Endothelial cell of umbilical vein (primary cell): Measurements from ENCODE around the gene DGKB. TPM values are rescaled to one million over a fixed set of nuclear protein-coding genes. Genes with fewer than 3 reads are reported as not detected.

Experiments used
- BruUV-seq: library from RNA; stranded (reverse); fragments of 400-500 nt; replicated peaks from 2 replicates; lab custom pipeline; 2021; lab: Mats Ljungman, UMichigan
- CTCF ChIA-PET: fragments of 300-600, 350-600 bp; sonication (Branson Sonifier 250); formaldehyde crosslinking; loops from one replicate; lab custom pipeline; 2021; ENCODE audit warnings: antibody characterized with exemption, inconsistent platforms; lab: Charles Lee
- POLR2A ChIA-PET: fragments of 300-600, 350-600 bp; sonication (Branson Sonifier 250); formaldehyde crosslinking; loops from one replicate; lab custom pipeline; 2021; ENCODE audit warnings: antibody characterized with exemption, inconsistent platforms; lab: Charles Lee
- DNase-seq: peaks from one replicate; pipeline ENCODE4 v3.0.0-alpha.2; 2011; ENCODE audit warnings: low read depth, low spot score
- FAIRE-seq: peaks from 2 replicates; lab custom pipeline; 2011; peaks lifted over from hg19 to GRCh38; lab: Jason Lieb, UNC
- H2AFZ ChIP-seq: 2 replicates; pipeline ENCODE4 v1.6.0; 2012; ENCODE audit warnings: low read depth, low read length, control low read depth, inconsistent platforms
- H3K27ac ChIP-seq: 2 replicates; pipeline ENCODE4 v1.5.1; 2011; ENCODE audit warnings: low read depth, mild to moderate bottlenecking, control low read depth, low read length, moderate library complexity; ENCODE audit not compliant: insufficient read depth
- H3K27me3 ChIP-seq, 2 experiments: 2 replicates each; pipeline versions ENCODE4 v1.6.0 to v1.6.1; 2011; ENCODE audit warnings: low read length in 2 of 2, mixed read lengths in 1 of 2; ENCODE audit not compliant: control insufficient read depth in 2 of 2, insufficient read depth in 2 of 2
- H3K36me3 ChIP-seq, 2 experiments: 2 replicates in 1 of 2; 3 replicates in 1 of 2; pipeline ENCODE4 v1.5.1; 2011; ENCODE audit warnings: low read length in 2 of 2, mild to moderate bottlenecking in 1 of 2, moderate library complexity in 1 of 2; ENCODE audit not compliant: control insufficient read depth in 2 of 2, insufficient read depth in 2 of 2; ENCODE audit errors: extremely low read depth in 1 of 2
- H3K4me1 ChIP-seq: 3 replicates; pipeline ENCODE4 v1.5.1; 2011; ENCODE audit warnings: mild to moderate bottlenecking, low read length; ENCODE audit not compliant: control insufficient read depth, insufficient read depth; ENCODE audit errors: extremely low read depth
- H3K4me2 ChIP-seq: 2 replicates; pipeline ENCODE4 v1.6.1; 2011; ENCODE audit warnings: low read length, control low read depth, mixed read lengths; ENCODE audit not compliant: insufficient read depth
- H3K4me3 ChIP-seq, 3 experiments: fragments of 200-600 bp in 1 of 3; sonication (generic), shearing (Covaris generic) in 1 of 3; replicated peaks in 1 of 3; 2 replicates each; pipeline ENCODE4 v1.5.1; 2011 to 2016; ENCODE audit warnings: control low read depth in 3 of 3, low read length in 3 of 3, mild to moderate bottlenecking in 2 of 3, inconsistent platforms in 1 of 3, low read depth in 1 of 3, moderate library complexity in 1 of 3; ENCODE audit not compliant: insufficient read depth in 1 of 3
- H3K79me2 ChIP-seq: 2 replicates; pipeline ENCODE4 v1.6.0; 2012; ENCODE audit warnings: low read length, inconsistent platforms; ENCODE audit not compliant: control insufficient read depth, insufficient read depth
- H3K9ac ChIP-seq: replicated peaks from 2 replicates; pipeline ENCODE3; 2011; ENCODE audit warnings: low read length, control low read depth; ENCODE audit not compliant: insufficient read depth; ENCODE audit errors: extremely low read depth
- H3K9me1 ChIP-seq: replicated peaks from 3 replicates; pipeline ENCODE4 v1.6.0; 2011; ENCODE audit warnings: mild to moderate bottlenecking, low read length; ENCODE audit not compliant: control insufficient read depth, insufficient read depth; ENCODE audit errors: extremely low read depth
- H3K9me3 ChIP-seq: replicated peaks from 2 replicates; pipeline ENCODE4 v1.5.1; 2012; ENCODE audit warnings: low read length, inconsistent platforms; ENCODE audit not compliant: control insufficient read depth, insufficient read depth
- H4K20me1 ChIP-seq: replicated peaks from 2 replicates; pipeline ENCODE3; 2011; ENCODE audit warnings: mild to moderate bottlenecking, low read length; ENCODE audit not compliant: control insufficient read depth, insufficient read depth; ENCODE audit errors: extremely low read depth
- CTCF ChIP-seq, 2 donors: IDR thresholded peaks; 1 replicate in 1 of 2; 2 replicates in 1 of 2; pipeline ENCODE4 v1.5.1; 2011; ENCODE audit warnings: low read length in 2 of 2, mild to moderate bottlenecking in 2 of 2, moderate library complexity in 2 of 2, control low read depth in 1 of 2, inconsistent platforms in 1 of 2, low read depth in 1 of 2; ENCODE audit not compliant: insufficient read depth in 1 of 2; ENCODE audit errors: extremely low read depth in 1 of 2
- EZH2 ChIP-seq: IDR thresholded peaks from 2 replicates; pipeline ENCODE4 v1.6.1; 2012; ENCODE audit warnings: borderline replicate concordance, low read depth, mild to moderate bottlenecking, moderate library complexity, low read length, inconsistent platforms; ENCODE audit not compliant: severe bottlenecking
- FOS ChIP-seq: IDR thresholded peaks from 2 replicates; pipeline ENCODE4 v1.6.1; 2011; ENCODE audit warnings: mild to moderate bottlenecking, low read length, moderate library complexity, borderline replicate concordance; ENCODE audit not compliant: insufficient read depth
- GATA2 ChIP-seq: IDR thresholded peaks from 2 replicates; pipeline ENCODE4 v1.7.0; 2011; ENCODE audit warnings: low read depth, mild to moderate bottlenecking, moderate library complexity, mixed read lengths, low read length; ENCODE audit not compliant: insufficient read length, insufficient read depth
- JUN ChIP-seq: IDR thresholded peaks from 2 replicates; pipeline ENCODE4 v1.6.1; 2011; ENCODE audit warnings: borderline replicate concordance, low read depth; ENCODE audit not compliant: insufficient read length, insufficient read depth
- MAX ChIP-seq: IDR thresholded peaks from 2 replicates; pipeline ENCODE4 v1.6.1; 2011; ENCODE audit not compliant: insufficient read depth, insufficient read length
- MYC ChIP-seq: IDR thresholded peaks from one replicate; pipeline ENCODE4 v1.6.1; 2011; ENCODE audit warnings: mild to moderate bottlenecking, low read depth, low read length
- POLR2A ChIP-seq: IDR thresholded peaks from 2 replicates; pipeline ENCODE4 v1.6.1; 2012; ENCODE audit warnings: low read depth, mild to moderate bottlenecking, control low read depth, low read length
- POLR2AphosphoS5 ChIP-seq: IDR thresholded peaks from 2 replicates; pipeline ENCODE4 v1.6.1; 2012; ENCODE audit warnings: low read depth, mild to moderate bottlenecking, control low read depth, low read length, moderate library complexity; ENCODE audit not compliant: insufficient read depth
- dilution Hi-C: fragments of 300-500 bp; cut with MboI; formaldehyde crosslinking; loops from one replicate; pipeline ENCODE4 v1.15.0; 2019; ENCODE audit warnings: low sequenced_read_pairs; ENCODE audit not compliant: extremely low pct_ligation_motif_present
- intact Hi-C: fragments of 100-400 bp; cut with micrococcal nuclease; formaldehyde crosslinking; loops from one replicate; pipeline ENCODE4 v1.10.0; 2022
- polyA plus RNA-seq, 4 experiments: library from polyadenylated mRNA; depleted of rRNA in 3 of 4; stranded (reverse) in 3 of 4; unstranded in 1 of 4; fragments of >200 nt; gene quantifications; 2 replicates each; pipeline versions ENCODE4 v1.2.1 to v1.2.3, GENCODE V29; 2011 to 2012; ENCODE audit warnings: missing spikeins in 1 of 4
- total RNA-seq: library from RNA; stranded (reverse); gene quantifications from 2 replicates; pipeline ENCODE4 v1.2.3, GENCODE V29; 2021

The DGKB gene
- total and polyA plus RNA-seq, 2 donors (not counting 3 experiments of a cell fraction or from before 2014, with no cell fraction given) = not detected

GRCh38 chr7:14394786-14395185, 507.8 kb downstream of the DGKB start:
- TF ChIP-seq MYC (no peak), MAX (no peak), POLR2A (no peak), GATA2 (no peak), EZH2 (no peak), POLR2AphosphoS5 (no peak), CTCF (IDR thresholded peaks at IDR 0.05; ENCODE audit: extremely low read depth in 1 of 2, insufficient read depth in 1 of 2, low read depth in 1 of 2, low read length in 2 of 2) (no peak), FOS (no peak), JUN (no peak)
- ChIA-PET POLR2A (no interaction called here), CTCF (no interaction called here)
- H3K27me3 ChIP-seq = no peaks in the 10 kb centered on the region
- H3K9me1 ChIP-seq = no peaks in the 10 kb centered on the region
- H3K79me2 ChIP-seq = no peaks in the 10 kb centered on the region
- no peaks in the 10 kb centered on the region for H3K36me3 ChIP-seq
- H3K9ac ChIP-seq = no peak overlapping the region
- intact Hi-C loops = no loop called here
- DNase-seq = no peak
- no TSS peak for BruUV-seq
- no peak overlapping the region for H3K27ac ChIP-seq
- no peak for FAIRE-seq
- H4K20me1 ChIP-seq = no peaks in the 10 kb centered on the region
- no peak overlapping the region for H3K4me3 ChIP-seq
- H3K4me2 ChIP-seq = no peak overlapping the region
- no peaks in the 10 kb centered on the region for H3K4me1 ChIP-seq
- dilution Hi-C loops = no loop called here
- no peaks in the 10 kb centered on the region for H3K9me3 ChIP-seq
- H2AFZ ChIP-seq = no peak overlapping the region
